HG03103 (cell line): Measurements from ENCODE around the gene THAP11.
"Not testable (repeated sequence)": the region's sequence is repeated elsewhere in the genome, so short reads cannot be mapped to it uniquely, and the experiment has no call there.

ENCODE experiments used
- ATAC-seq: cut with Tn5 transposase; IDR thresholded peaks from one replicate; pipeline ENCODE4 v1.9.1; 2021; ENCODE audit warnings: low read depth; ENCODE audit not compliant: unreplicated experiment

Gene THAP11

DNA sequence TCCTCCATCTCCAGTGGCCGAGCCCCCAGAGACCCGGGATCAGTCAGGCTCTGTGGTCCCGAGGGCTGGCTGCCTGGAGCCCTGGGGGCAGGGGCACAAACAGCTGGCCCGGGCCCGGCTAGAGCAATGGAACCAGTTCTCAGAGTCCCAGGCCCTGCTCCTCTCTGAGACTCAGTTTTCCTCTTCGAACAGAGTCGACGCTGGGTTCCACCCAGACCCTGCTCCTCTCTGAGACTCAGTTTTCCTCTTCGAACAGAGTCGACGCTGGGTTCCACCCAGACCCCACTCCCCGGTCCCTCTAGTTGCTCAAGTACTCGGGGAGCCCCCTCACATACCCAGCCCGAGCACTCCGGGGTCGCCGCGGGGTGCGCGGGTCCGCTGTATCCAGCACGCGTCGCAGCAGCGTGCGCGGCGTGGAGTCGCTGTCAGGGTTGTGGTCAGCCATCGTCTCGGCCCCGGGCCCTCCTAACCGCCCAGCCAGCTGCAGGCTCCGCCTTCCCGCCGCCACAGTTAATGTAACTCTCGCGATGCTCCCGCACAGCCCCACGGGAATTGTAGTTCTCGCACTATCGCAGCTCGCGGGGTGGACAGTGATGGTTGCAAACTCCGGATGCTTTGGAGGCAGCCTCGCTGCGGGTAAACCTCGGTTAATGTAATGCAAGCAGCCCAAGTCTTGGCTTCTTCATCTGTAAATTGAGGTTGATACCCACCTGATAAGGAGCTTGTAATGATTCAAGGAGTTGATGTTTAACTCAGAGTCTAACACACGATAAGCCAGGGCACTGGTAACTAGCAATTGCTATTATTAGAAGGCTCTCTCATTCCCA, 8.5 kb upstream of the THAP11 start:
- peak; percentile 93 for ATAC-seq

- ATAC-seq = no peak
These were observed 7.9 kb upstream of the THAP11 start for GRCh38 chr16:67834242-67834614.

DNA sequence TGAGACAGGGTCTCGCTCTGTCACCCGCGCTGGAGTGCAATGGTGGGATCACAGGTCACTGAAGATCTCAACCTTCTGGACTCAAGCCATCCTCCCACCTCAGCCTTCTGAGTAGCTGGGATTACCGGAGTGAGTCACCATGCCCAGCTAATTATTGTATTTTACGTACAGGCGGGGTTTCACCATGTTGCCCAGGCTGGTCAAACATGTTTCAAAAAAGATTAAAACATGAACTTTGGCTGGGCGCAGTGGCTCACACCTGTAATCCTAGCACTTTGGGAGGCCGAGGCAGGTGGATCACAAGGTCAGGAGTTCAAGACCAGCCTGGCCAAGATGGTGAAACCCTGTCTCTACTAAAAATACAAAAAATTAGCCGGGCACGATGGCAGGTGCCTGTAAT, 4.9 kb upstream of the THAP11 start:
- not testable (repeated sequence) for ATAC-seq

DNA sequence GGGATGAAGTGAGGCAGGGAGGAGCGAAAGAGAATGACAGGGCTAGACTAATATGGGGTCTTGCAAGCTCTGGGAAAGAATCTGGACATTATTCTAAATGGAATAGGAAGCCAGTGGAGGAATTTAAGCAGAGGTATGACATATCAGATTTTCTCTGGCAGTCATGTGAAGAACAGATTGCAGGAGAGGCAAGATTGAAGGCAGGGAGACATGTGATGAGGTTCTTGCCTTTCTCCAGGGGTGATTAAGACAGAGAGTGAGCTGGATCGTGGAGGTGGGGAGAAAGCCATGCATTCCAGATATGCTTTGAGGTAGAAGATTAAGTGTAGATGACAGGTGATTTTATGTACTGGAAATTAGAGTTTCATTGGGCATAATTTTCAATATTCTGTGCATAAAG, 4.3 kb upstream of the THAP11 start:
- no peak for ATAC-seq

DNA sequence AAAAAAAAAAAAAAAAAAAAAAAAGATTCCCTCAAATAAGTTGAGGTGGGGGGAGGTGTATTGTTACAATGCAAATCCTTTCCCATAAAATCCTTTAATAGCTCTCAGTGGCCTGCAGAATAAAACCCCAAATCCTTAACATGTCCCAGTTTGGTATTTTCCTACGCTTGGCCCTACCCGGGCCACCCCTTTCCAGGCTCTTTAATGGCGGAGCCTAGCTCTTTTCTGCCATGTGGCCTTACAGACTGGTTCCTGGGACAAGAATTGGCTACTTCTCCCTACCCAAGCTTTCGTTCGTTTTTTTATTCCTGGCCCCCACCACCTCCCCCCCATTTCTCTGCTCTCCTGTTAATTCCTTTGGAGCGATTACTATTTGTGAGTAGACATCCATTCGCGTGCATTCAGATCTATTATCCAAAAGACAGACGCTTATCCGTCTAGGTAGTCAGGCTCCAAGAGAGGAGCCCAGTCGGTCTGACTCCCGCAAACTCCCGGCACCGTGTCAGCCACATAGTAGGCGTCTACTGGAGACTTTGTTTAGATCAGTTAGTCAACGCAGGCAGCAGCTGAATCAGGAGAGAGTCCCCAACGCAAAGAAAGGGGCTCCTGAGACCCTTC, 813 bp upstream of the THAP11 start:
- no peak for ATAC-seq

DNA sequence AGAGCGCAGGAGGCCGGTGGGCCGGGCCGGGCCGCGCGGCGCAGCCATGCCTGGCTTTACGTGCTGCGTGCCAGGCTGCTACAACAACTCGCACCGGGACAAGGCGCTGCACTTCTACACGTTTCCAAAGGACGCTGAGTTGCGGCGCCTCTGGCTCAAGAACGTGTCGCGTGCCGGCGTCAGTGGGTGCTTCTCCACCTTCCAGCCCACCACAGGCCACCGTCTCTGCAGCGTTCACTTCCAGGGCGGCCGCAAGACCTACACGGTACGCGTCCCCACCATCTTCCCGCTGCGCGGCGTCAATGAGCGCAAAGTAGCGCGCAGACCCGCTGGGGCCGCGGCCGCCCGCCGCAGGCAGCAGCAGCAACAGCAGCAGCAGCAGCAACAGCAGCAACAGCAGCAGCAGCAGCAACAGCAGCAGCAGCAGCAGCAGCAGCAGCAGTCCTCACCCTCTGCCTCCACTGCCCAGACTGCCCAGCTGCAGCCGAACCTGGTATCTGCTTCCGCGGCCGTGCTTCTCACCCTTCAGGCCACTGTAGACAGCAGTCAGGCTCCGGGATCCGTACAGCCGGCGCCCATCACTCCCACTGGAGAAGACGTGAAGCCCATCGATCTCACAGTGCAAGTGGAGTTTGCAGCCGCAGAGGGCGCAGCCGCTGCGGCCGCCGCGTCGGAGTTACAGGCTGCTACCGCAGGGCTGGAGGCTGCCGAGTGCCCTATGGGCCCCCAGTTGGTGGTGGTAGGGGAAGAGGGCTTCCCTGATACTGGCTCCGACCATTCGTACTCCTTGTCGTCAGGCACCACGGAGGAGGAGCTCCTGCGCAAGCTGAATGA, 606 bp downstream of the THAP11 start:
- peak; percentile 2 for ATAC-seq

DNA sequence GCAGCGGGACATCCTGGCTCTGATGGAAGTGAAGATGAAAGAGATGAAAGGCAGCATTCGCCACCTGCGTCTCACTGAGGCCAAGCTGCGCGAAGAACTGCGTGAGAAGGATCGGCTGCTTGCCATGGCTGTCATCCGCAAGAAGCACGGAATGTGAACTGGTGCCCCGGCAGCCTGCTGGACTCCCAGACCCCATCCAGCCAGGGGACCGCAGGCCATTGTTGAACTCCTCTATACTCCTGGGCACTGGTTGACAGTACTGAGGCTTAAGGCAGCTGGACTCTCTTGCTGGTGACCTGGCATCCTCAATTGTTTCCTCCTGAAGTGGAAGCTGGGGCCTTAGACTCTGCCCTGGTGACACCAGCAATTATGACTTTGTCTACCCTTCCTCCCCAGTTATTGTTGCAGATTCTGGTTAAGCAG, 1.2 kb downstream of the THAP11 start:
- ATAC-seq = no peak

DNA sequence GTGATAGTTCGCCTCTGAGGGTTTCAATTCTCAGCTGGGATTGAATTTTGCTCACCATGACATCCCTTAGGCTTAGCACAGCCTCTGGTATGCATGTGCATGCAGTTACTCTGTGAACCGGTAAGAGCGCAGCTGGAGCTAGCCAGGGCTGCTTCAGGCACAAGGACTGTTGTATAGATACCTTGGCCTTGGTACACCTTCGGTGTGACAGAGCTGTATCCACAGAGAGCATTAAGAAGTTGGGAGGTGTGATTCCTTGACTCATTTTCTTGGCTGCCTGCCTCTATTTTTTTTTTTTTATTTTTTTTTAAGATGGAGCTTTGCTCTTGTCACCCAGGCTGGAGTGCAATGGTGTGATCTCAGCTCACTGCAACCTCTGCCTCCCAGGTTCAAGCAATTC, 2.4 kb downstream of the THAP11 start:
- ATAC-seq = no peak

- no peak for ATAC-seq
These were observed 3.4 kb downstream of the THAP11 start for GRCh38 chr16:67845291-67846062.

- ATAC-seq = no peak
These were observed 3.9 kb downstream of the THAP11 start for GRCh38 chr16:67846063-67846319.

DNA sequence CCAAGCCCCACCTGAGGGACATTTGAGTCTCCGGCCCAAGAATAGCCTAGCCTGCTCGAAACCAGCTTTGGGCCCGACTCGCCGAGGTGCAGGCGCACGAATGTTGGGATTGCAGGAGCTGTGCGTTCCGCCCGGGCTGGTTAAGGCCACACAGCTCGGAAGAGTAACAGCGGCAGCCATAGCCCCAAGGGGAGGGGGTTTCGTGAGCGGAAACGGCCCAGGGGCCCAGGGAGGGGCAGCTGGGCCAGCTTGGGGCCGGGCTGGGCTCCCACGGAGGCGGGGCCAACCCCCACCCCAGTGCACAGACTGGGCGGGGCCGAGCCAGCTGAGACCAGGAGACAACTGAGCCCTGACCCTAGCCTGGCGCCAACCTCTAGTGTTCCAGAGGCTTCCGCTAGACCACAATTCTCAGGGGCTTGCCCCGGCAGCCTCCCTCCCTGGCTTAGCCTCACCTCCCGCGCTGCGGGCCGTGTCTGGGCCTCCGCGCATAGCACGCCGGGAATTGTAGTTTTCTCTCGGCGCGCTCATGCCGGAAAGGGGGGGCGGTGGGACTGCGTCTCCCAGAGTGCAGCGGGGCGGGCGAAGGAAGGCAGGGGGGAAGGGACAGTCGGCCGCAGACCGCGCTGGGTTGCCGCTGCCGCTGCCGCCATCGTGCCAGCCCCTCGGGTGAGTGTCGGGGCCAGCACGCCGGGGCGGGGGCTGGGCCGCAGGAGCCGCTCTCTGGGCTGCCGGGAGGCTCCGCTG, 4.4 kb downstream of the THAP11 start, which contains the start of gene NUTF2:
Gene NUTF2, plus strand, starts transcription at position 614 of the 744 bp plus-strand sequence. CDS start 18,198 bp downstream, outside the sequence.
- ATAC-seq = peak; percentile 53

- peak; percentile 36 for ATAC-seq
These were observed 5.1 kb downstream of the THAP11 start, which contains the start of gene CENPT for GRCh38 chr16:67847064-67847861. Gene CENPT (minus strand): TSS chr16:67847693. CDS start chr16:67833859, 13,834 bp downstream.

- no peak for ATAC-seq
These were observed 6.0 kb downstream of the THAP11 start for GRCh38 chr16:67848118-67848517.

DNA sequence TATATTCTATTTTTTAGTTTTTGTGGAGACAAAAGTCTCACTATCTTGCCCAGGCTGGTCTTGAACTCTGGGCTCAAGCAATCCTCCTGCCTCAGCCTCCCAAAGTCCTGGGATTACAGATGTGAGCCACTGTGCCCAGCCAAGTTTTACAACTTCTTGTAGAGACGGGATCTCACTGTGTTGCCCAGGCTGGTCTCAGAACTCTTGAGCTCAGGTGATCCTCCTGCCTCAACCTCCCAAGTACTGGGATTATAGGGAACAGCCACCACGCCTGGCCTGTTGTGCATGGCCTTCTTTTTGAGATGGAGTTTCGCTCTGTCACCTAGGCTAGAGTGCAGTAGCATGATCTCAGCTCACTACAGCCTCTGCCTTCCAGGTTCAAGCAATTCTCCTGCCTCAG, 11.6 kb downstream of the THAP11 start:
- no peak for ATAC-seq

DNA sequence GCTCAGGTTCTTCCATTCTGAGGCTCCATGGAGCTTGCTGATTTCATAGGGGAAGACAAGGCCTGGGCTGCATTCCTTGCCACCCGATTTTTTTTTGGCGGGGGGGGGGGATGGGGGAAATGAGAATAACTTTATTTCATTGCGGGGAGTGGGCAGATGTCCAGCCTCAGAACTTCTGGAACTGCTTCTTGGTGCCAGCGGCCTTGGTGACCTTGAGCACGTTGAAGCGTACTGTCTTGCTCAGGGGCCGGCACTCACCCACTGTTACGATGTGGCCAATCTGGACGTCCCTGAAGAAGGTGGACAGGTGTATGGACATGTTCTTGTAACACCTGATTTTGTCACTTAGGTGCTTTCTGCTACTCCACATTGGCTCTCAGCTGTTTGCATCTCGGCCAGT, 13.7 kb downstream of the THAP11 start:
- ATAC-seq = no peak

GRCh38 chr16:67856927-67857546, 14.9 kb downstream of the THAP11 start:
- ATAC-seq = no peak

- ATAC-seq = no peak
These were observed 15.6 kb downstream of the THAP11 start for GRCh38 chr16:67857547-67858233.

DNA sequence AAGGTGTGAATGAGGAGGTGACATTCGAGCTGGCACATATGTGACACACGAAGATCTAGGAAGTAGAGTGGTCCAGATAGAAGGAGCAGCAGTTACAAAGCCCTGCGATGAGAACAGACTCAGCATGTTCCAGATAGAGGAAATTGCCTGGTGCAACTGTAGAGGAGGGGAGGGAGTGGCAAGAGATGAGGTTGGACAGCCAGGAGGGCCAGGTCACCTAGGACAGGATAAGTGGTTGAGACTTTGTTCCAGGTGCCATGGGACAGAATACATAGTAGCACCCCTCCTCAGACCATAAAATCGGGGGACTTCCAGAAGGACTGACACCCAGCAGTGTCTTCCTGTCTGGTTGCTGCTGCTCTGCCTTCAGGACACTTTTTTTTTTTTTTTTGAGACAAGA, 16.4 kb downstream of the THAP11 start:
- no peak for ATAC-seq
